ENCODE results near the gene LAMC1. TPM values are rescaled to one million over a fixed set of nuclear protein-coding genes. Genes with fewer than 3 reads are reported as not detected.

Gene LAMC1
- total and polyA plus RNA-seq, 4 donors: 23.4 to 272 (median 116) TPM

DNA sequence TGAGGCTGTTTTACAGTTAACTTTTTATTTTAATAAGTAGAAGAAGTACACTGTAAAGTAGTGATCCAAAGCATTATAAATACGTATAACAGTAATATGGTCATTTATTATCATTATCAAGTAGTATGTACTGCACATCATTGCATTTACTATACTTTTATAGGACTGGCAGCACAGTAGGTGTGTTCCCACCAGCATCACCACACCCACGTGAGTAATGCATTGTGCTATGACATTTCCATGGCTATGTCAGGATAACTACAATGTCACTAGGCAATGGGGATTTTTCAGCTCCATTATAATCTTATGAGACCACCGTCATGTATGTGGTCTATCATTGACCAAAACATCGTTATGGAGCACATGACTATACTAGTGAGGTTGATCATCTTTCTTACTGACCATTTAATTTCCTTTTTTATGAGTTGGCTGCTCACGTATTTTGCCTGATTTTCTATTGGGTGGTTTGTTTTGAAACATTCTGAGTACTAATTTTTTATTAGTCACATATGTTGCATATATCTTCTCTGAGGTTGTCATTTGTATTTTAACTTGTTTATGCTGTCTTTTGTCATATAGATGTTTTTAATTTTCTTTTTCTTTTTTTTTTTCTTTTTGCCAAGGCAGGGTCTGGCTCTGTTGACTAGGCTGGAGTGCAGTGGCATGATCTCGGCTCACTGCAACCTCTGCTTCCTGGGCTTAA is 44.9 kb upstream of the LAMC1 start:
- ATAC-seq (ENCODE audit: insufficient read depth, low FRiP score): no peak
- DNase-seq: no peak
- no peaks in the 10 kb centered on the region for H3K4me1 ChIP-seq (ENCODE audit: control insufficient read depth in 5 of 5, insufficient read depth in 5 of 5, low read length in 5 of 5)
- no peaks in the 10 kb centered on the region for H3K27me3 ChIP-seq (ENCODE audit: control insufficient read depth in 3 of 3, insufficient read depth in 3 of 3, low read length in 2 of 3)
- no peaks in the 10 kb centered on the region for H3K36me3 ChIP-seq (ENCODE audit: control insufficient read depth in 4 of 4, insufficient read depth in 4 of 4, low read length in 4 of 4)
- no peak overlapping the region for H3K9ac ChIP-seq (ENCODE audit: insufficient read depth in 1 of 2, low read length in 2 of 2)
- no peaks in the 10 kb centered on the region for H3K9me3 ChIP-seq (ENCODE audit: control insufficient read depth in 4 of 4, insufficient read depth in 3 of 4, low read length in 3 of 4)
- TF ChIP-seq, protein P1, sequence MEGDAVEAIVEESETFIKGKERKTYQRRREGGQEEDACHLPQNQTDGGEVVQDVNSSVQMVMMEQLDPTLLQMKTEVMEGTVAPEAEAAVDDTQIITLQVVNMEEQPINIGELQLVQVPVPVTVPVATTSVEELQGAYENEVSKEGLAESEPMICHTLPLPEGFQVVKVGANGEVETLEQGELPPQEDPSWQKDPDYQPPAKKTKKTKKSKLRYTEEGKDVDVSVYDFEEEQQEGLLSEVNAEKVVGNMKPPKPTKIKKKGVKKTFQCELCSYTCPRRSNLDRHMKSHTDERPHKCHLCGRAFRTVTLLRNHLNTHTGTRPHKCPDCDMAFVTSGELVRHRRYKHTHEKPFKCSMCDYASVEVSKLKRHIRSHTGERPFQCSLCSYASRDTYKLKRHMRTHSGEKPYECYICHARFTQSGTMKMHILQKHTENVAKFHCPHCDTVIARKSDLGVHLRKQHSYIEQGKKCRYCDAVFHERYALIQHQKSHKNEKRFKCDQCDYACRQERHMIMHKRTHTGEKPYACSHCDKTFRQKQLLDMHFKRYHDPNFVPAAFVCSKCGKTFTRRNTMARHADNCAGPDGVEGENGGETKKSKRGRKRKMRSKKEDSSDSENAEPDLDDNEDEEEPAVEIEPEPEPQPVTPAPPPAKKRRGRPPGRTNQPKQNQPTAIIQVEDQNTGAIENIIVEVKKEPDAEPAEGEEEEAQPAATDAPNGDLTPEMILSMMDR (IDR thresholded peaks at IDR 0.05; ENCODE audit: control extremely low read depth, extremely low read depth): no peak
- no peak overlapping the region for H3K27ac ChIP-seq (ENCODE audit: low read depth in 1 of 2, low read length in 1 of 2)
- no peak overlapping the region for H3K4me3 ChIP-seq
- WGBS, 2 donors: 91 to 95% methylated on average over 6 of the region's 6 CpGs

DNA sequence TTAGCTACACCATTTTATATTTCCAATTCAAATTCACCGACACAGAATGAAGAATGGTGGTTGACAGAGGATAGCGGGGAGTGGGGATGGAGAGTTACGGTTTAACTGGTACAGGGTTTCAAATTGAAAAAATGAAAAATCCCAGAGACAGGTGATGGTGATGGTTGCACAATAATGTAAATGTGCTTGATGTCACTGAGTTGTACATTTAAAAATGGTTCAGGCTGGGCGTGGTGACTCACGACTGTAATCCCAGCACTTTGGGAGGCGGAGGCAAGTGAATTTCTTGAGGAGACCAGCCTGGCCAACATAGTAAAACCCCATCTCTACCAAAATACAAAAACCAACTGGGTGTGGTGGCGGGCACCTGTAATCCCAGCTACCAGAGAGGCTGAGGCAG is 39.1 kb upstream of the LAMC1 start:
- Histone ChIP-seq H3K9me3 (ENCODE audit: control insufficient read depth in 4 of 4, insufficient read depth in 3 of 4, low read length in 3 of 4) (no peaks in the 10 kb centered on the region), H3K27ac (ENCODE audit: low read depth in 1 of 2, low read length in 1 of 2) (no peak overlapping the region), H3K4me3 (no peak overlapping the region), H3K36me3 (ENCODE audit: control insufficient read depth in 4 of 4, insufficient read depth in 4 of 4, low read length in 4 of 4) (no peaks in the 10 kb centered on the region), H3K27me3 (ENCODE audit: control insufficient read depth in 3 of 3, insufficient read depth in 3 of 3, low read length in 2 of 3) (no peaks in the 10 kb centered on the region), H3K9ac (ENCODE audit: insufficient read depth in 1 of 2, low read length in 2 of 2) (no peak overlapping the region), H3K4me1 (ENCODE audit: control insufficient read depth in 5 of 5, insufficient read depth in 5 of 5, low read length in 5 of 5) (peaks cover 0 to 2% (median 0%) of the 10 kb centered on the region in 5 donors)
- 95% methylated on average over 7 of the region's 7 CpGs for WGBS, 2 donors
- no peak for DNase-seq
- TF ChIP-seq, protein P1 (IDR thresholded peaks at IDR 0.05; ENCODE audit: control extremely low read depth, extremely low read depth): no peak
- no peak for ATAC-seq (ENCODE audit: insufficient read depth, low FRiP score)

DNA sequence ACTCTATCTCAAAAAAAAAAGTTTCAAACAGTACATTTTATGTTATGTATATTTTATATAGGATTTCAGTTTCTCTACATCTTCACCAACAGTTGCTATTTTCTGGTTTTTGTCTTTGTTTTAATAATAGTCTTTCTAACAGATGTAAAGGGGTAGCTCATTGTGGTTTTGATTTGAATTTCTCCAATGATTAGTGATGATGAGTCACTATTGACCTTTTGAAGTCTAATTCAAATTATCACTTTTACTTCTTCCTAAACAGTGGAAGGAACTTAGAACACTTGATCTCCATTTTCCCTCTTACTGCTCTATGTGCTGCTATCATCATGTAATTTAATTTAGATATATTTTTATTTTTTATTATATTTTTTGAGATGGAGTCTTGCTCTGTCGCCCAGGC is 38.6 kb upstream of the LAMC1 start:
- H3K27me3 ChIP-seq (ENCODE audit: control insufficient read depth in 3 of 3, insufficient read depth in 3 of 3, low read length in 2 of 3): no peaks in the 10 kb centered on the region
- no peak overlapping the region for H3K4me3 ChIP-seq
- no peaks in the 10 kb centered on the region for H3K36me3 ChIP-seq (ENCODE audit: control insufficient read depth in 4 of 4, insufficient read depth in 4 of 4, low read length in 4 of 4)
- H3K27ac ChIP-seq (ENCODE audit: low read depth in 1 of 2, low read length in 1 of 2): no peak overlapping the region
- no peak overlapping the region for H3K9ac ChIP-seq (ENCODE audit: insufficient read depth in 1 of 2, low read length in 2 of 2)
- ATAC-seq (ENCODE audit: insufficient read depth, low FRiP score) (no peak), DNase-seq (no peak)
- 96 to 98% methylated on average over 1 of the region's 1 CpG for WGBS, 2 donors
- TF ChIP-seq, protein P1 (IDR thresholded peaks at IDR 0.05; ENCODE audit: control extremely low read depth, extremely low read depth): no peak
- no peaks in the 10 kb centered on the region for H3K9me3 ChIP-seq (ENCODE audit: control insufficient read depth in 4 of 4, insufficient read depth in 3 of 4, low read length in 3 of 4)
- H3K4me1 ChIP-seq (ENCODE audit: control insufficient read depth in 5 of 5, insufficient read depth in 5 of 5, low read length in 5 of 5): peaks cover 0 to 2% (median 0%) of the 10 kb centered on the region in 5 donors

DNA sequence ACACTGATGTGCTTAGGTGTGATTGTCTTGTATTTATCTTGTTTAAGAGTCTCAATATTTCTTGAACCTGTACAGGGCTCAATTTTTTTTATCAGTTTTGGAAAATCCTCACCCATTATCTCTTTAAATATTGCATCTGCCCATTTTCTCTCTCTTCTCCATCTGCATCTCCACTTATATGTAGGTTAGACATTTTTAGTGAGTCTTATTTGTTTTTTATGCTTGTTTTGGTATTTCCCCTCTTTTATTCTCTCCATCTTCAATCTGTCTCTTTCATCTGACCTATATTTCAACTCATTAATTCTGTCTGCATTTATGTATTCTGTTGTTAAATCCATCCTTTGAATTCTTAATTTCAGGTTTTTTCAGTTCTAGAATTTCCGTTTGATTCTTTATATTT is 37.3 kb upstream of the LAMC1 start:
- TF ChIP-seq, protein P1 (IDR thresholded peaks at IDR 0.05; ENCODE audit: control extremely low read depth, extremely low read depth): no peak
- Histone ChIP-seq H3K36me3 (ENCODE audit: control insufficient read depth in 4 of 4, insufficient read depth in 4 of 4, low read length in 4 of 4) (no peaks in the 10 kb centered on the region), H3K4me3 (no peak overlapping the region), H3K9ac (ENCODE audit: insufficient read depth in 1 of 2, low read length in 2 of 2) (no peak overlapping the region), H3K27ac (ENCODE audit: low read depth in 1 of 2, low read length in 1 of 2) (no peak overlapping the region), H3K4me1 (ENCODE audit: control insufficient read depth in 5 of 5, insufficient read depth in 5 of 5, low read length in 5 of 5) (peaks cover 0 to 2% (median 0%) of the 10 kb centered on the region in 5 donors), H3K9me3 (ENCODE audit: control insufficient read depth in 4 of 4, insufficient read depth in 3 of 4, low read length in 3 of 4) (no peaks in the 10 kb centered on the region), H3K27me3 (ENCODE audit: control insufficient read depth in 3 of 3, insufficient read depth in 3 of 3, low read length in 2 of 3) (no peaks in the 10 kb centered on the region)
- 86 to 98% methylated on average over 1 of the region's 1 CpG for WGBS, 2 donors
- DNase-seq (no peak), ATAC-seq (ENCODE audit: insufficient read depth, low FRiP score) (no peak)
